Thyroid gland (tissue), 4 donors: ENCODE results near the gene FLT1. TPM values are rescaled to one million over a fixed set of nuclear protein-coding genes. Genes with fewer than 3 reads are reported as not detected.
A peak's percentile ranks its signal among the peaks of the same experiment; 100 is the strongest.

ENCODE experiments used
- DNase-seq, 2 donors: peaks; one replicate each; pipeline ENCODE4 v3.0.0-alpha.2; 2019
- H3K27ac ChIP-seq, 3 donors: fragments of 200-600 bp; sonication (generic); 1 replicate in 2 of 3; 2 replicates in 1 of 3; pipeline ENCODE4 v1.5.1; 2016 to 2019; ENCODE audit warnings: mild to moderate bottlenecking in 1 of 3, moderate library complexity in 1 of 3
- H3K27me3 ChIP-seq: fragments of 200-600 bp; sonication (generic); one replicate; pipeline ENCODE4 v1.5.1; 2019
- H3K36me3 ChIP-seq, 2 donors: fragments of 200-600 bp; sonication (generic); one replicate each; pipeline ENCODE4 v1.5.1; 2016 to 2019
- H3K4me1 ChIP-seq, 2 donors: fragments of 200-600 bp; sonication (generic); one replicate each; pipeline ENCODE4 v1.5.1; 2017 to 2019
- H3K4me3 ChIP-seq, 3 donors: fragments of 200-600 bp; sonication (generic); replicated peaks in 1 of 3; 1 replicate in 2 of 3; 2 replicates in 1 of 3; pipeline ENCODE4 v1.5.1; 2016; ENCODE audit warnings: mild to moderate bottlenecking in 1 of 3
- H3K9me3 ChIP-seq: fragments of 200-600 bp; sonication (generic); one replicate; pipeline ENCODE4 v1.5.1; 2017
- CTCF ChIP-seq, 6 experiments: fragments of 200-600 bp in 3 of 6; fragments of 450-650 bp in 3 of 6; sonication (generic) in 3 of 6; IDR thresholded peaks; one replicate each; pipeline ENCODE4 v1.5.1; 2016 to 2019; ENCODE audit warnings: antibody characterized with exemption in 6 of 6, mild to moderate bottlenecking in 2 of 6, inconsistent platforms in 1 of 6, moderate library complexity in 1 of 6
- POLR2A ChIP-seq, 2 donors: fragments of 450-650 bp; IDR thresholded peaks; one replicate each; pipeline ENCODE4 v1.6.1; 2017; ENCODE audit warnings: antibody characterized with exemption in 2 of 2, mild to moderate bottlenecking in 2 of 2, moderate library complexity in 1 of 2
- WGBS, 2 donors: methylation state at CpG; one replicate each; pipeline ENCODE4 v1.1.5; 2017; 5-methylcytosine and 5-hydroxymethylcytosine counted together
- intact Hi-C: fragments of 100-400 bp; cut with DNase I; formaldehyde crosslinking; loops from one replicate; pipeline ENCODE4 v1.15.1; 2023
- total RNA-seq, 4 donors: library from RNA; depleted of rRNA; stranded (reverse); fragments of >200 nt; gene quantifications; one replicate each; pipeline ENCODE4 v1.2.3, GENCODE V29; 2016

FLT1 gene
- total RNA-seq, 4 donors from 2014 or later, result 23.4 to 132 (median 44.4) TPM

- DNase-seq, result no peak
- Histone ChIP-seq H3K36me3 (no peaks in the 10 kb centered on the region), H3K4me3 (no peak overlapping the region), H3K27ac (no peak overlapping the region), H3K4me1 (peaks cover 7 to 10% of the 10 kb centered on the region in 2 donors), H3K9me3 (no peaks in the 10 kb centered on the region), H3K27me3 (no peaks in the 10 kb centered on the region)
- 64 to 67% methylated on average over 3 of the region's 3 CpGs for WGBS, 2 donors
- intact Hi-C loops, result no loop called here
- no peak for TF ChIP-seq POLR2A (IDR thresholded peaks at IDR 0.05)
- no peak for TF ChIP-seq CTCF (IDR thresholded peaks at IDR 0.05)
These were observed 39.2 kb downstream of the FLT1 start for GRCh38 chr13:28455580-28456194.

- Histone ChIP-seq H3K9me3 (no peaks in the 10 kb centered on the region), H3K27me3 (no peaks in the 10 kb centered on the region), H3K4me1 (peaks cover 7 to 10% of the 10 kb centered on the region in 2 donors), H3K36me3 (no peaks in the 10 kb centered on the region), H3K4me3 (no peak overlapping the region), H3K27ac (no peak overlapping the region)
- TF ChIP-seq CTCF (IDR thresholded peaks at IDR 0.05) (no peak), POLR2A (IDR thresholded peaks at IDR 0.05) (no peak)
- no peak for DNase-seq
- intact Hi-C loops, result no loop called here
These were observed 42.2 kb downstream of the FLT1 start for GRCh38 chr13:28452755-28453154.

GRCh38 chr13:28451482-28452217 lies 43.3 kb downstream of the FLT1 start:
- no peaks in the 10 kb centered on the region for H3K36me3 ChIP-seq
- 45 to 48% methylated on average over 15 to 18 of the region's 21 CpGs for WGBS, 2 donors
- no peaks in the 10 kb centered on the region for H3K9me3 ChIP-seq
- DNase-seq, result peak; percentile 5 to 17
- no peaks in the 10 kb centered on the region for H3K27me3 ChIP-seq
- TF ChIP-seq POLR2A (IDR thresholded peaks at IDR 0.05), result no peak
- TF ChIP-seq CTCF (IDR thresholded peaks at IDR 0.05), result no peak
- intact Hi-C loops, result no loop called here
- H3K4me3 ChIP-seq, result no peak overlapping the region
- H3K4me1 ChIP-seq, result peaks cover 7 to 10% of the 10 kb centered on the region in 2 donors
- no peak overlapping the region for H3K27ac ChIP-seq

GRCh38 chr13:28449826-28450773 lies 44.8 kb downstream of the FLT1 start:
- intact Hi-C loops, result no loop called here
- peaks cover 7 to 10% of the 10 kb centered on the region in 2 donors for H3K4me1 ChIP-seq
- no peak overlapping the region for H3K4me3 ChIP-seq
- H3K27me3 ChIP-seq, result no peaks in the 10 kb centered on the region
- H3K36me3 ChIP-seq, result no peaks in the 10 kb centered on the region
- H3K27ac ChIP-seq, result no peak overlapping the region
- TF ChIP-seq POLR2A (IDR thresholded peaks at IDR 0.05), result no peak
- no peak for TF ChIP-seq CTCF (IDR thresholded peaks at IDR 0.05)
- DNase-seq, result no peak
- whole genome bisulfite sequencing, 2 donors, result 67 to 68% methylated on average over 8 of the region's 8 CpGs
- no peaks in the 10 kb centered on the region for H3K9me3 ChIP-seq
